Trophoblast cell (in vitro differentiated cells and primary cell): ENCODE data around the gene C12orf54.

Experiments used
- DNase-seq, 2 donors: peaks; one replicate each; pipeline ENCODE4 v3.0.0-alpha.2; 2016
- H2AFZ ChIP-seq: 2 replicates; pipeline ENCODE4 v1.6.1; 2013; ENCODE audit warnings: low read length, moderate library complexity, mild to moderate bottlenecking; ENCODE audit not compliant: insufficient read depth, poor library complexity
- H2AK5ac ChIP-seq: 2 replicates; pipeline ENCODE4 v1.6.1; 2013; ENCODE audit warnings: mild to moderate bottlenecking, low read length
- H2BK120ac ChIP-seq: 2 replicates; pipeline ENCODE4 v1.6.1; 2013; ENCODE audit warnings: low read length, mild to moderate bottlenecking, moderate library complexity; ENCODE audit not compliant: insufficient read depth, poor library complexity
- H2BK12ac ChIP-seq: 2 replicates; pipeline ENCODE4 v1.6.1; 2013; ENCODE audit warnings: mild to moderate bottlenecking, low read length, moderate library complexity
- H2BK5ac ChIP-seq: 2 replicates; pipeline ENCODE4 v1.6.1; 2013; ENCODE audit warnings: low read length, low read depth, moderate library complexity, mild to moderate bottlenecking; ENCODE audit not compliant: poor library complexity
- H3K14ac ChIP-seq: 2 replicates; pipeline ENCODE4 v1.6.1; 2013; ENCODE audit warnings: mild to moderate bottlenecking, low read length
- H3K18ac ChIP-seq: 2 replicates; pipeline ENCODE4 v1.6.1; 2013; ENCODE audit warnings: mild to moderate bottlenecking, low read length
- H3K23ac ChIP-seq: 2 replicates; pipeline ENCODE4 v1.6.1; 2013; ENCODE audit warnings: low read length
- H3K27ac ChIP-seq: 2 replicates; pipeline ENCODE4 v1.5.1; 2013; ENCODE audit warnings: low read depth, mild to moderate bottlenecking, inconsistent platforms, low read length, moderate library complexity
- H3K27me3 ChIP-seq: 2 replicates; pipeline ENCODE4 v1.6.1; 2013; ENCODE audit warnings: inconsistent platforms, mild to moderate bottlenecking, low read length, moderate library complexity; ENCODE audit not compliant: insufficient read depth
- H3K36me3 ChIP-seq, 2 experiments: 1 replicate in 1 of 2; 2 replicates in 1 of 2; pipeline ENCODE4 v1.6.1; 2013; ENCODE audit warnings: low read length in 2 of 2, mild to moderate bottlenecking in 2 of 2, moderate library complexity in 1 of 2; ENCODE audit not compliant: insufficient read depth in 2 of 2, control insufficient read depth in 1 of 2
- H3K4ac ChIP-seq: 2 replicates; pipeline ENCODE4 v1.6.1; 2013; ENCODE audit warnings: low read depth, mild to moderate bottlenecking, low read length, moderate library complexity
- H3K4me1 ChIP-seq, 2 experiments: 1 replicate in 1 of 2; 2 replicates in 1 of 2; pipeline ENCODE4 v1.6.1; 2013; ENCODE audit warnings: low read length in 2 of 2, mild to moderate bottlenecking in 2 of 2, moderate library complexity in 1 of 2; ENCODE audit not compliant: insufficient read depth in 2 of 2, control insufficient read depth in 1 of 2
- H3K4me2 ChIP-seq: 2 replicates; pipeline ENCODE4 v1.6.1; 2013; ENCODE audit warnings: inconsistent platforms, mild to moderate bottlenecking, low read length, moderate library complexity
- H3K4me3 ChIP-seq: 2 replicates; pipeline ENCODE4 v1.5.1; 2013; ENCODE audit warnings: mild to moderate bottlenecking, low read depth, low read length, inconsistent platforms
- H3K79me1 ChIP-seq: one replicate; pipeline ENCODE4 v1.6.1; 2013; ENCODE audit warnings: low read length
- H3K79me2 ChIP-seq: 2 replicates; pipeline ENCODE4 v1.6.1; 2013; ENCODE audit warnings: low read length, mild to moderate bottlenecking; ENCODE audit not compliant: control insufficient read depth, insufficient read depth, poor library complexity
- H3K9ac ChIP-seq: 2 replicates; pipeline ENCODE4 v1.6.1; 2013; ENCODE audit warnings: mild to moderate bottlenecking, low read length
- H3K9me3 ChIP-seq: 2 replicates; pipeline ENCODE4 v1.6.1; 2013; ENCODE audit warnings: low read depth, mild to moderate bottlenecking, control low read depth, inconsistent platforms, low read length; ENCODE audit not compliant: insufficient read depth
- H4K12ac ChIP-seq: 2 replicates; pipeline ENCODE4 v1.6.1; 2013; ENCODE audit warnings: low read depth, mild to moderate bottlenecking, low read length, moderate library complexity
- H4K8ac ChIP-seq: 2 replicates; pipeline ENCODE4 v1.6.1; 2013; ENCODE audit warnings: low read depth, mild to moderate bottlenecking, low read length, moderate library complexity
- H4K91ac ChIP-seq: one replicate; pipeline ENCODE4 v1.6.1; 2013; ENCODE audit warnings: low read depth, mild to moderate bottlenecking, low read length, moderate library complexity
- WGBS: extraction: QIAGEN DNeasy Blood & Tissue Kit; methylation state at CpG from one replicate; pipeline ENCODE4 v1.1.7; 2013; ENCODE audit warnings: missing lambda C conversion rate; ENCODE audit not compliant: insufficient read length, insufficient coverage; ENCODE audit errors: extremely low coverage; 5-methylcytosine and 5-hydroxymethylcytosine counted together

C12orf54 gene

GRCh38 chr12:48445538-48445937, 36.8 kb upstream of the C12orf54 start:
- no peaks in the 10 kb centered on the region for H3K9me3 ChIP-seq
- WGBS, result no CpG with 5 or more reads among the region's 3 CpGs
- H3K4me2 ChIP-seq, result no peak overlapping the region
- peaks cover 4% of the 10 kb centered on the region for H3K79me1 ChIP-seq
- H3K27me3 ChIP-seq, result no peaks in the 10 kb centered on the region
- H3K36me3 ChIP-seq, result no peaks in the 10 kb centered on the region
- H2BK120ac ChIP-seq, result no peak overlapping the region
- no peak overlapping the region for H2AK5ac ChIP-seq
- no peak overlapping the region for H3K4ac ChIP-seq
- H3K23ac ChIP-seq, result no peak overlapping the region
- no peak overlapping the region for H3K4me3 ChIP-seq
- H4K8ac ChIP-seq, result no peak overlapping the region
- no peak overlapping the region for H4K12ac ChIP-seq
- DNase-seq, result no peak
- H2AFZ ChIP-seq, result no peak overlapping the region
- no peak overlapping the region for H3K18ac ChIP-seq
- H3K27ac ChIP-seq, result peak overlapping the region; percentile 10
- H3K4me1 ChIP-seq, result peaks cover 1 to 8% of the 10 kb centered on the region in 2 experiments
- H2BK5ac ChIP-seq, result no peak overlapping the region
- H3K9ac ChIP-seq, result no peak overlapping the region
- no peak overlapping the region for H3K14ac ChIP-seq
- no peaks in the 10 kb centered on the region for H3K79me2 ChIP-seq
- H2BK12ac ChIP-seq, result no peak overlapping the region
- H4K91ac ChIP-seq, result no peak overlapping the region

- Histone ChIP-seq H3K36me3 (no peaks in the 10 kb centered on the region), H2AK5ac (no peak overlapping the region), H3K79me2 (no peaks in the 10 kb centered on the region), H4K8ac (no peak overlapping the region), H4K12ac (no peak overlapping the region), H3K14ac (no peak overlapping the region), H3K4ac (no peak overlapping the region), H3K18ac (no peak overlapping the region), H3K9me3 (no peaks in the 10 kb centered on the region), H3K9ac (no peak overlapping the region), H2BK120ac (no peak overlapping the region), H3K79me1 (peaks cover 4% of the 10 kb centered on the region), H3K4me3 (no peak overlapping the region), H3K4me2 (no peak overlapping the region), H2BK12ac (no peak overlapping the region), H4K91ac (no peak overlapping the region), H3K23ac (no peak overlapping the region), H2AFZ (no peak overlapping the region), H3K27ac (no peak overlapping the region), H3K4me1 (peaks cover 0 to 6% of the 10 kb centered on the region in 2 experiments), H3K27me3 (no peaks in the 10 kb centered on the region), H2BK5ac (no peak overlapping the region)
- no peak for DNase-seq
- WGBS, result no CpG with 5 or more reads among the region's 4 CpGs
These were observed 36.0 kb upstream of the C12orf54 start for GRCh38 chr12:48446161-48446776.

- H3K27me3 ChIP-seq, result no peaks in the 10 kb centered on the region
- no peak overlapping the region for H3K4ac ChIP-seq
- H3K79me1 ChIP-seq, result peaks cover 1% of the 10 kb centered on the region
- no peak overlapping the region for H3K23ac ChIP-seq
- H4K8ac ChIP-seq, result no peak overlapping the region
- H3K18ac ChIP-seq, result no peak overlapping the region
- no peak overlapping the region for H2AK5ac ChIP-seq
- H3K4me3 ChIP-seq, result no peak overlapping the region
- no peak overlapping the region for H4K12ac ChIP-seq
- no peak overlapping the region for H3K27ac ChIP-seq
- no CpG with 5 or more reads among the region's 1 CpG for WGBS
- no peak for DNase-seq
- H3K9ac ChIP-seq, result no peak overlapping the region
- H3K4me2 ChIP-seq, result no peak overlapping the region
- H2BK12ac ChIP-seq, result no peak overlapping the region
- H3K4me1 ChIP-seq, result no peaks in the 10 kb centered on the region
- H2BK5ac ChIP-seq, result no peak overlapping the region
- H2BK120ac ChIP-seq, result no peak overlapping the region
- no peak overlapping the region for H2AFZ ChIP-seq
- no peaks in the 10 kb centered on the region for H3K9me3 ChIP-seq
- H3K36me3 ChIP-seq, result no peaks in the 10 kb centered on the region
- H3K14ac ChIP-seq, result no peak overlapping the region
- no peak overlapping the region for H4K91ac ChIP-seq
- H3K79me2 ChIP-seq, result no peaks in the 10 kb centered on the region
These were observed 34.5 kb upstream of the C12orf54 start for GRCh38 chr12:48447755-48448154.

- no peak overlapping the region for H4K91ac ChIP-seq
- no CpG with 5 or more reads among the region's 1 CpG for WGBS
- no peak overlapping the region for H2BK12ac ChIP-seq
- H3K4me3 ChIP-seq, result no peak overlapping the region
- no peak overlapping the region for H4K12ac ChIP-seq
- H3K18ac ChIP-seq, result no peak overlapping the region
- DNase-seq, result no peak
- no peak overlapping the region for H2AK5ac ChIP-seq
- no peak overlapping the region for H3K4ac ChIP-seq
- no peak overlapping the region for H3K9ac ChIP-seq
- no peak overlapping the region for H2BK120ac ChIP-seq
- H4K8ac ChIP-seq, result no peak overlapping the region
- no peak overlapping the region for H2BK5ac ChIP-seq
- H3K79me2 ChIP-seq, result no peaks in the 10 kb centered on the region
- no peak overlapping the region for H3K14ac ChIP-seq
- H3K9me3 ChIP-seq, result peaks cover 2% of the 10 kb centered on the region
- H3K4me1 ChIP-seq, result no peaks in the 10 kb centered on the region
- H2AFZ ChIP-seq, result no peak overlapping the region
- H3K4me2 ChIP-seq, result no peak overlapping the region
- H3K27ac ChIP-seq, result no peak overlapping the region
- no peaks in the 10 kb centered on the region for H3K27me3 ChIP-seq
- no peaks in the 10 kb centered on the region for H3K36me3 ChIP-seq
- no peak overlapping the region for H3K23ac ChIP-seq
- peaks cover under 1% of the 10 kb centered on the region for H3K79me1 ChIP-seq
These were observed 30.9 kb upstream of the C12orf54 start for GRCh38 chr12:48451372-48451771.
